Measurements from ENCODE around the gene NF2. TPM values are rescaled to one million over a fixed set of nuclear protein-coding genes. Genes with fewer than 3 reads are reported as not detected.

Gene NF2
- total RNA-seq, 1 experiment from 2014 or later, result 40.5 TPM

- H3K4me3 ChIP-seq (ENCODE audit: low read depth, low read length, poor library complexity, severe bottlenecking), result no peak overlapping the region
- H3K36me3 ChIP-seq (ENCODE audit: insufficient read depth, low read length, poor library complexity, severe bottlenecking), result no peaks in the 10 kb centered on the region
- ChIA-PET POLR2A (ENCODE audit: low non-redundant PET) (no interaction called here), CTCF (interaction anchor here (0.6 kb wide), 1 partner anchor 10 kb away, joined by 9 read pairs; no protein-coding TSS in a partner anchor)
- H3K27me3 ChIP-seq (replicated peaks; ENCODE audit: insufficient read depth, low read depth, low read length, poor library complexity), result peaks cover 44% of the 10 kb centered on the region
- no peaks in the 10 kb centered on the region for H3K4me1 ChIP-seq (ENCODE audit: insufficient read depth, low read length, poor library complexity, severe bottlenecking)
- TF ChIP-seq CTCF (conservative IDR thresholded peaks at IDR 0.05; ENCODE audit: low read depth, low read length) (no peak), EZH2 (IDR thresholded peaks at IDR 0.05; ENCODE audit: borderline replicate concordance, low read depth, low read length, poor library complexity, severe bottlenecking) (no peak)
- BruUV-seq (replicated peaks), result no TSS peak
- H3K27ac ChIP-seq (ENCODE audit: low read depth, low read length, poor library complexity, severe bottlenecking), result no peak overlapping the region
- DNase-seq (ENCODE audit: low spot score), result peak; percentile 59
- H3K9me3 ChIP-seq (ENCODE audit: low read depth, low read length, poor library complexity, severe bottlenecking), result no peaks in the 10 kb centered on the region
- intact Hi-C loops (cut with micrococcal nuclease; ENCODE audit: unreplicated experiment), result no loop called here
Measured at GRCh38 chr22:29716814-29717545, 113.5 kb downstream of the NF2 start.

DNA sequence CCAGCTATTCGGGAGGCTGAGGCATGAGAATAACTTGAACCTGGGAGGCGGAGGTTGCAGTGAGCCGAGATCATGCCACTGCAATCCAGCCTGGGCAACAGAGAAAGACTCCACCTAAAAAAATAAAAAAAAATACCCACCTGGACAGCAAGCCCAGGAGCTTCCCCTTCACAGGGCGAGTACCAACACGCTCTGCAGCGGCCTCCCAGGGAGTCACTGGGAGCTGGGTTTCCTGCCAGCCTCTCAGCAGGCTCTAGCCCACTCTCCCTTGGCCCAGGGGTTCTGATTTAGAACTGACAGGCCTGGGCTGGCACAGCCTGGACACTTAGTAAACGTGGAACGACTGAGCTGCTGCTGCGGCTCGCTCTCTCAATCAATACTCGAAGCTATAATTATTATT is 114.4 kb downstream of the NF2 start:
- Histone ChIP-seq H3K27me3 (replicated peaks; ENCODE audit: insufficient read depth, low read depth, low read length, poor library complexity) (peaks cover 50% of the 10 kb centered on the region), H3K9me3 (ENCODE audit: low read depth, low read length, poor library complexity, severe bottlenecking) (no peaks in the 10 kb centered on the region), H3K4me3 (ENCODE audit: low read depth, low read length, poor library complexity, severe bottlenecking) (no peak overlapping the region), H3K27ac (ENCODE audit: low read depth, low read length, poor library complexity, severe bottlenecking) (no peak overlapping the region), H3K36me3 (ENCODE audit: insufficient read depth, low read length, poor library complexity, severe bottlenecking) (no peaks in the 10 kb centered on the region), H3K4me1 (ENCODE audit: insufficient read depth, low read length, poor library complexity, severe bottlenecking) (no peaks in the 10 kb centered on the region)
- ChIA-PET POLR2A (ENCODE audit: low non-redundant PET) (interaction anchor here (0.6 kb wide), 1 partner anchor 214 kb away, joined by 5 read pairs; no protein-coding TSS in a partner anchor), CTCF (interaction anchor here (0.5 to 0.6 kb wide), 2 partner anchors 9 to 166 kb away, joined by 4 to 9 read pairs; no protein-coding TSS in a partner anchor)
- DNase-seq (ENCODE audit: low spot score), result no peak
- intact Hi-C loops (cut with micrococcal nuclease; ENCODE audit: unreplicated experiment), result no loop called here
- no peak for TF ChIP-seq EZH2 (IDR thresholded peaks at IDR 0.05; ENCODE audit: borderline replicate concordance, low read depth, low read length, poor library complexity, severe bottlenecking)
- TF ChIP-seq CTCF (conservative IDR thresholded peaks at IDR 0.05; ENCODE audit: low read depth, low read length), result no peak
- no TSS peak for BruUV-seq (replicated peaks)

DNA sequence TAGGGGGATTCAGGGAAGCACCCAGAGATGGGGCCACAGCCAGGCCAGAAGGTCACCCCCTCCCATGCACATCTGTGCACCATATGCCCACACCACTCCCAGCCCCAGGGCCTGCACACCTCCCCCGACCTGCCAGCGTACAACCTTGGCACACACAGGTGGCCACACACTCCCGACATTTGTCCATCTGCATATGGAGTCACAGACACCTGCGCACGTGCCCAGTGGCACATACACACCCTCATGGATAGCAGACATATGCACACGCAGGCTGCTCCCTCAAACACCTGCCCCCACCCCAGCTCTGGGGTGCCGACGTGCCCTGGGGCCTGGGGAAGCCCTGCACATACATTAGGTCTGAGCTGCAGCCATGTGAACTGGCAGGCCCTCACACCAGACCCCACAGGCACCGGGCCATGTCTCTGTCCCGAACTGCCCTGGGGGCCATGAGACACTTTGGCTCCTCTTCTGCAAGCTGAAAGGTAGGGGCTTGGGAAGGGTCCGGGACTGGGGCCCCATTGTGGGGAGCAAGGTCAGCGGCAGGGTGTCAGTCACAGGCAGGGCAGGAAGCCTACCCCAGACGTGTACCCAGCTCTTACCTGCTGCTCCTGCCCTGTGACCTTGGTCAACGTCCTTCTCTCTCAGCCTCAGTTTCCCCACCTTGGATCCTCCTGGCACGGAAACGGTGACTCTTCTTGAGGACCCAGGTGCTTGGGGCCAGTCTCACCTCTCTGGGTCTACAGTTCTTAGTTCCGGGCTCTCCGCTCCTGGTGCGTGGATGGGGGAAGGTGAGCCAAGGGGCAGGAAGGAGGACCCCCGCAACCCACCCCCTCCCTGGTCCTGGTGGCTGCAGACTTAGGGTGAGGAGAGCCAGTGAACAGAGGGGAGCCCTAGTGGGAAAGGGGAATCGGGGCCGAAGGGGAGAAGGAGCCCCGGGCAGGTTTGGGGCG is 115.8 kb downstream of the NF2 start:
- Histone ChIP-seq H3K36me3 (ENCODE audit: insufficient read depth, low read length, poor library complexity, severe bottlenecking) (no peaks in the 10 kb centered on the region), H3K27ac (ENCODE audit: low read depth, low read length, poor library complexity, severe bottlenecking) (no peak overlapping the region), H3K27me3 (replicated peaks; ENCODE audit: insufficient read depth, low read depth, low read length, poor library complexity) (peaks cover 50% of the 10 kb centered on the region), H3K4me3 (ENCODE audit: low read depth, low read length, poor library complexity, severe bottlenecking) (no peak overlapping the region), H3K9me3 (ENCODE audit: low read depth, low read length, poor library complexity, severe bottlenecking) (no peaks in the 10 kb centered on the region), H3K4me1 (ENCODE audit: insufficient read depth, low read length, poor library complexity, severe bottlenecking) (no peaks in the 10 kb centered on the region)
- TF ChIP-seq EZH2 (IDR thresholded peaks at IDR 0.05; ENCODE audit: borderline replicate concordance, low read depth, low read length, poor library complexity, severe bottlenecking) (peak; percentile 84), CTCF (conservative IDR thresholded peaks at IDR 0.05; ENCODE audit: low read depth, low read length) (no peak)
- no peak for DNase-seq (ENCODE audit: low spot score)
- intact Hi-C loops (cut with micrococcal nuclease; ENCODE audit: unreplicated experiment), result no loop called here
- CTCF ChIA-PET, result no interaction called here
- POLR2A ChIA-PET (ENCODE audit: low non-redundant PET), result no interaction called here
- BruUV-seq (replicated peaks), result no TSS peak
